K562 (cell line): ENCODE data around the gene EML3. TPM values are rescaled to one million over a fixed set of nuclear protein-coding genes. Genes with fewer than 3 reads are reported as not detected.

Experiments used
- ATAC-seq: fragments of 200-7000 bp; cut with Tn5 transposase; 3 replicates; pipeline ENCODE4 v1.9.1; 2020; ENCODE audit warnings: moderate library complexity
- BruUV-seq: library from RNA; stranded (reverse); fragments of 400-500 nt; replicated peaks from 2 replicates; lab custom pipeline; 2021; lab: Mats Ljungman, UMichigan
- CTCF ChIA-PET: fragments of 300-600 bp; formaldehyde crosslinking; extraction: SDS; loops from one replicate; lab custom pipeline; 2021; ENCODE audit warnings: low intra/inter-chr PET ratio; lab: Yijun Ruan, JAX
- POLR2A ChIA-PET: fragments of 300-600, 350-650 bp; sonication (Branson Sonifier 250); formaldehyde crosslinking; extraction: SDS; loops from one replicate; lab custom pipeline; 2021; ENCODE audit warnings: antibody characterized with exemption, inconsistent platforms; lab: Yijun Ruan, JAX
- DNase-seq, 4 experiments: peaks; one replicate each; pipeline versions ENCODE4 v3.0.0 to v3.0.0-alpha.2; 2011 to 2018; ENCODE audit warnings: low spot score in 3 of 4, mixed read lengths in 3 of 4; ENCODE audit errors: extremely low read depth in 1 of 4
- FAIRE-seq: peaks from 2 replicates; lab custom pipeline; 2011; peaks lifted over from hg19 to GRCh38; lab: Jason Lieb, UNC
- H2AFZ ChIP-seq: 2 replicates; pipeline ENCODE4 v1.6.0; 2011; ENCODE audit warnings: low read depth, low read length, control low read depth, inconsistent platforms
- H3K27ac ChIP-seq: fragments of 200-600 bp; 3 replicates; pipeline ENCODE4 v1.8.0; 2011; ENCODE audit warnings: low read depth, mild to moderate bottlenecking, control low read depth, inconsistent platforms, low read length, moderate library complexity, mixed read lengths; ENCODE audit errors: extremely low read depth
- H3K27me3 ChIP-seq, 2 experiments: fragments of 300-600 bp in 1 of 2; 2 replicates in 1 of 2; 3 replicates in 1 of 2; pipeline versions ENCODE4 v1.6.0 to v1.8.0; 2011; ENCODE audit warnings: inconsistent platforms in 2 of 2, low read length in 2 of 2, mild to moderate bottlenecking in 1 of 2, mixed read lengths in 1 of 2, moderate library complexity in 1 of 2; ENCODE audit not compliant: control insufficient read depth in 2 of 2, insufficient read depth in 2 of 2
- H3K36me3 ChIP-seq: fragments of 300-600 bp; 3 replicates; pipeline ENCODE4 v1.8.0; 2011; ENCODE audit warnings: mild to moderate bottlenecking, low read length, inconsistent platforms; ENCODE audit not compliant: control insufficient read depth, insufficient read depth
- H3K4me1 ChIP-seq, 2 experiments: fragments of 200-600 bp in 1 of 2; replicated peaks in 1 of 2; 2 replicates in 1 of 2; 3 replicates in 1 of 2; pipeline versions ENCODE4 v1.5.1 to v1.8.0; 2011; ENCODE audit warnings: inconsistent platforms in 2 of 2, low read length in 2 of 2, mild to moderate bottlenecking in 1 of 2, mixed read lengths in 1 of 2, moderate library complexity in 1 of 2; ENCODE audit not compliant: control insufficient read depth in 2 of 2, insufficient read depth in 2 of 2
- H3K4me2 ChIP-seq: 2 replicates; pipeline ENCODE4 v1.6.1; 2011; ENCODE audit warnings: low read length, control low read depth, inconsistent platforms, mixed read lengths; ENCODE audit not compliant: insufficient read depth
- H3K4me3 ChIP-seq: fragments of 200-600 bp; sonication (generic), shearing (Covaris generic); 2 replicates; pipeline ENCODE4 v1.5.1; 2016; ENCODE audit warnings: control low read depth, inconsistent platforms
- H3K79me2 ChIP-seq: fragments of 200-600 bp; 3 replicates; pipeline ENCODE4 v1.8.0; 2011; ENCODE audit warnings: low read length, inconsistent platforms; ENCODE audit not compliant: control insufficient read depth, insufficient read depth
- H3K9ac ChIP-seq, 2 experiments: 2 replicates each; pipeline versions ENCODE4 v1.6.0 to v1.6.1; 2011; ENCODE audit warnings: low read depth in 2 of 2, low read length in 2 of 2, control low read depth in 1 of 2, inconsistent platforms in 1 of 2, mild to moderate bottlenecking in 1 of 2, mixed read lengths in 1 of 2; ENCODE audit not compliant: insufficient read depth in 1 of 2
- H3K9me1 ChIP-seq: one replicate; pipeline ENCODE4 v1.6.0; 2011; ENCODE audit warnings: inconsistent platforms, mild to moderate bottlenecking, low read length, moderate library complexity; ENCODE audit not compliant: control insufficient read depth, insufficient read depth
- H3K9me3 ChIP-seq: replicated peaks from 2 replicates; pipeline ENCODE4 v1.5.1; 2011; ENCODE audit warnings: low read depth, low read length, inconsistent platforms; ENCODE audit not compliant: control insufficient read depth, insufficient read depth
- H4K20me1 ChIP-seq: replicated peaks from 2 replicates; pipeline ENCODE4 v1.6.1; 2011; ENCODE audit warnings: low read length, inconsistent platforms, mixed read lengths; ENCODE audit not compliant: control insufficient read depth, insufficient read depth
- COPS2 ChIP-seq: fragments of 450-650 bp; conservative IDR thresholded peaks from 2 replicates; pipeline ENCODE4 v1.6.1; 2016; ENCODE audit warnings: mild to moderate bottlenecking, moderate library complexity
- FIP1L1 ChIP-seq: fragments of 200-400 bp; formaldehyde crosslinking; IDR thresholded peaks from 2 replicates; pipeline ENCODE4 v1.6.1; 2018; ENCODE audit warnings: mild to moderate bottlenecking, low read depth, low read length; ENCODE audit not compliant: poor library complexity, severe bottlenecking
- L3MBTL2 ChIP-seq: fragments of 450-650 bp; IDR thresholded peaks from 2 replicates; pipeline ENCODE4 v1.6.1; 2016; ENCODE audit warnings: mild to moderate bottlenecking, moderate library complexity
- NFATC3 ChIP-seq: fragments of 450-650 bp; IDR thresholded peaks from 2 replicates; pipeline ENCODE4 v1.6.1; 2017; ENCODE audit warnings: mild to moderate bottlenecking
- RHOXF2B ChIP-seq: fragments of 250-450 bp; sonication (Bioruptor Pico); conservative IDR thresholded peaks from 2 replicates; pipeline ENCODE4 v1.5.1; 2021
- SP2 ChIP-seq: IDR thresholded peaks from 2 replicates; pipeline ENCODE4 v1.6.1; 2011; ENCODE audit warnings: mild to moderate bottlenecking, low read depth, low read length, moderate library complexity; ENCODE audit not compliant: poor library complexity, severe bottlenecking; ENCODE audit errors: extremely low read depth
- VEZF1 ChIP-seq: fragments of 200-800 bp; sonication (Bioruptor generic); IDR thresholded peaks from 2 replicates; pipeline ENCODE4 v1.6.1; 2017; ENCODE audit warnings: missing genetic modification characterization, missing compliant biosample characterization
- YY1 ChIP-seq, 3 experiments: IDR thresholded peaks; 2 replicates each; pipeline ENCODE4 v1.6.1; 2011; ENCODE audit warnings: low read length in 2 of 3, mild to moderate bottlenecking in 2 of 3, moderate library complexity in 2 of 3, borderline replicate concordance in 1 of 3, control low read depth in 1 of 3, low read depth in 1 of 3; ENCODE audit not compliant: insufficient read depth in 3 of 3, insufficient replicate concordance in 2 of 3, control insufficient read depth in 1 of 3, insufficient read length in 1 of 3; ENCODE audit errors: extremely low read depth in 1 of 3
- ZNF224 ChIP-seq: sonication (generic); formaldehyde crosslinking; IDR thresholded peaks from 2 replicates; pipeline ENCODE4 v1.8.0; 2022; ENCODE audit warnings: mild to moderate bottlenecking, missing genetic modification reagents
- WGBS: fragments of 100-300 bp; shearing (Covaris generic); methylation state at CpG from one replicate; pipeline ENCODE4 v1.1.6; 2016; ENCODE audit warnings: low coverage, mixed read lengths; ENCODE audit not compliant: insufficient coverage; ENCODE audit errors: missing lambda C conversion rate; 5-methylcytosine and 5-hydroxymethylcytosine counted together
- in situ Hi-C: fragments of 300-500 bp; cut with MboI; formaldehyde crosslinking; loops from 4 replicates; pipeline ENCODE4 v1.15.0; 2018; ENCODE audit warnings: inconsistent platforms, mixed read lengths
- intact Hi-C: fragments of 100-400 bp; cut with micrococcal nuclease; formaldehyde crosslinking; loops from 2 replicates; pipeline ENCODE4 v1.14.2; 2022
- polyA plus RNA-seq, 8 experiments: library from polyadenylated mRNA; depleted of rRNA in 4 of 8; stranded (reverse) in 5 of 8; unstranded in 3 of 8; fragments of >200 nt; fragmentation: Nextera tagmentation in 2 of 8; fragmentation: Illumina TruSeq in 1 of 8; extraction: Ambion mirVana in 2 of 8; extraction: Trizol in 1 of 8; gene quantifications; 2 replicates each; pipeline versions ENCODE4 v1.2.1 to v1.2.3, GENCODE V29; 2011 to 2014; ENCODE audit warnings: inconsistent platforms in 1 of 8, missing spikeins in 1 of 8
- total RNA-seq, 7 experiments: library from RNA; depleted of rRNA in 6 of 7; stranded (reverse); fragments of >200 nt in 6 of 7; fragmentation: Illumina TruSeq in 2 of 7; extraction: Trizol in 2 of 7; gene quantifications; 2 replicates each; pipeline versions ENCODE4 v1.2.1 to v1.2.3, GENCODE V29; 2011 to 2021; ENCODE audit warnings: low replicate concordance in 1 of 7
- TF ChIP-seq, protein P1 (sequence below): fragments of 250-450 bp; sonication (Bioruptor Pico); IDR thresholded peaks from 2 replicates; pipeline ENCODE4 v1.5.0; 2020; ENCODE audit warnings: mild to moderate bottlenecking, borderline replicate concordance
- TF ChIP-seq, protein P2 (sequence below): sonication (generic); formaldehyde crosslinking; IDR thresholded peaks from 2 replicates; pipeline ENCODE4 v1.4.0; 2020; ENCODE audit warnings: mild to moderate bottlenecking, missing genetic modification reagents

EML3 gene
- total and polyA plus RNA-seq, 9 of the 15 experiments (the other 6 are each of a cell fraction or from before 2014, with no cell fraction given) = 0.32 to 90.5 (median 26.4) TPM

- POLR2A ChIA-PET = interaction anchor here (0.5 to 4.5 kb wide), 18 partner anchors 9 to 253 kb away, joined by 3 to 83 read pairs (median 4); partner anchors contain the start of genes B3GAT3, BSCL2, C11orf98 and CSKMT
- Histone ChIP-seq H3K4me3 (peak within 1 kb of the TSS; percentile 97), H3K27me3 (no peaks in the 10 kb centered on the region), H3K36me3 (peaks cover 69% of the 10 kb centered on the region), H3K9ac (peak within 1 kb of the TSS; percentile 97 to 99), H3K4me2 (peak within 1 kb of the TSS; percentile 99), H3K79me2 (peaks cover 66% of the 10 kb centered on the region), H3K4me1 (peaks cover 12 to 38% of the 10 kb centered on the region in 2 experiments), H3K27ac (peak within 1 kb of the TSS; percentile 96), H3K9me3 (no peaks in the 10 kb centered on the region), H3K9me1 (no peaks in the 10 kb centered on the region), H2AFZ (peak within 1 kb of the TSS; percentile 62), H4K20me1 (peaks cover 20% of the 10 kb centered on the region)
- ATAC-seq (peak; percentile 98), FAIRE-seq (peak; percentile 95), DNase-seq (peak; percentile 97 to 100 (median 98))
- CTCF ChIA-PET = interaction anchor here (0.6 to 1.1 kb wide), 2 partner anchors 33 to 35 kb away, joined by 3 to 4 read pairs; partner anchors contain the start of gene ROM1
- BruUV-seq = TSS peak; percentile 50
- WGBS = under 1% methylated on average over 57 of the region's 73 CpGs
- in situ Hi-C loops (no loop called here), intact Hi-C loops (loop anchor here (1.0 to 2.0 kb wide), 3 partner anchors 19 to 47 kb away; partner anchors contain the start of genes C11orf98, CSKMT, EML3 and ROM1)
- no peak for TF ChIP-seq NFATC3
- peak; percentile 50; the same call in 1 of the 2 replicates for TF ChIP-seq L3MBTL2
- no peak for TF ChIP-seq COPS2
- peak; percentile 83 for TF ChIP-seq RHOXF2B
- peak; percentile 57 for TF ChIP-seq VEZF1
- TF ChIP-seq ZNF224 = no peak
- TF ChIP-seq YY1 (IDR thresholded peaks at IDR 0.05; ENCODE audit: borderline replicate concordance in 1 of 3, control insufficient read depth in 1 of 3, extremely low read depth in 1 of 3, insufficient read depth in 3 of 3, insufficient read length in 1 of 3, insufficient replicate concordance in 2 of 3, low read depth in 1 of 3, low read length in 2 of 3) = peak; percentile 93 to 98 (median 97)
- TF ChIP-seq, protein P1, sequence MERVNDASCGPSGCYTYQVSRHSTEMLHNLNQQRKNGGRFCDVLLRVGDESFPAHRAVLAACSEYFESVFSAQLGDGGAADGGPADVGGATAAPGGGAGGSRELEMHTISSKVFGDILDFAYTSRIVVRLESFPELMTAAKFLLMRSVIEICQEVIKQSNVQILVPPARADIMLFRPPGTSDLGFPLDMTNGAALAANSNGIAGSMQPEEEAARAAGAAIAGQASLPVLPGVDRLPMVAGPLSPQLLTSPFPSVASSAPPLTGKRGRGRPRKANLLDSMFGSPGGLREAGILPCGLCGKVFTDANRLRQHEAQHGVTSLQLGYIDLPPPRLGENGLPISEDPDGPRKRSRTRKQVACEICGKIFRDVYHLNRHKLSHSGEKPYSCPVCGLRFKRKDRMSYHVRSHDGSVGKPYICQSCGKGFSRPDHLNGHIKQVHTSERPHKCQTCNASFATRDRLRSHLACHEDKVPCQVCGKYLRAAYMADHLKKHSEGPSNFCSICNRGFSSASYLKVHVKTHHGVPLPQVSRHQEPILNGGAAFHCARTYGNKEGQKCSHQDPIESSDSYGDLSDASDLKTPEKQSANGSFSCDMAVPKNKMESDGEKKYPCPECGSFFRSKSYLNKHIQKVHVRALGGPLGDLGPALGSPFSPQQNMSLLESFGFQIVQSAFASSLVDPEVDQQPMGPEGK (CRISPR knock-in tag) = no peak
- TF ChIP-seq, protein P2, sequence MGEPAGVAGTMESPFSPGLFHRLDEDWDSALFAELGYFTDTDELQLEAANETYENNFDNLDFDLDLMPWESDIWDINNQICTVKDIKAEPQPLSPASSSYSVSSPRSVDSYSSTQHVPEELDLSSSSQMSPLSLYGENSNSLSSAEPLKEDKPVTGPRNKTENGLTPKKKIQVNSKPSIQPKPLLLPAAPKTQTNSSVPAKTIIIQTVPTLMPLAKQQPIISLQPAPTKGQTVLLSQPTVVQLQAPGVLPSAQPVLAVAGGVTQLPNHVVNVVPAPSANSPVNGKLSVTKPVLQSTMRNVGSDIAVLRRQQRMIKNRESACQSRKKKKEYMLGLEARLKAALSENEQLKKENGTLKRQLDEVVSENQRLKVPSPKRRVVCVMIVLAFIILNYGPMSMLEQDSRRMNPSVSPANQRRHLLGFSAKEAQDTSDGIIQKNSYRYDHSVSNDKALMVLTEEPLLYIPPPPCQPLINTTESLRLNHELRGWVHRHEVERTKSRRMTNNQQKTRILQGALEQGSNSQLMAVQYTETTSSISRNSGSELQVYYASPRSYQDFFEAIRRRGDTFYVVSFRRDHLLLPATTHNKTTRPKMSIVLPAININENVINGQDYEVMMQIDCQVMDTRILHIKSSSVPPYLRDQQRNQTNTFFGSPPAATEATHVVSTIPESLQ (CRISPR knock-in tag) = no peak
- peak; percentile 55 for TF ChIP-seq SP2
- TF ChIP-seq FIP1L1 = peak; percentile 53
These were observed 33.6 kb upstream of the EML3 start, which contains the start of gene GANAB for GRCh38 chr11:62645946-62646824. Gene GANAB, minus strand, starts transcription at chr11:62646613. Its CDS starts 14 bp downstream, at chr11:62646599.
